GM08714 (cell line): ENCODE results near the gene INS.

Experiments used
- H3K4me3 ChIP-seq: fragments of 200-500 bp; sonication (Bioruptor generic); 2 replicates; pipeline ENCODE4 v1.5.1; 2014; ENCODE audit warnings: mild to moderate bottlenecking, low read length, inconsistent platforms
- ZNF274 ChIP-seq: IDR thresholded peaks from 2 replicates; pipeline ENCODE4 v1.6.1; 2012; ENCODE audit warnings: mild to moderate bottlenecking, low read depth, low read length

The INS gene

DNA sequence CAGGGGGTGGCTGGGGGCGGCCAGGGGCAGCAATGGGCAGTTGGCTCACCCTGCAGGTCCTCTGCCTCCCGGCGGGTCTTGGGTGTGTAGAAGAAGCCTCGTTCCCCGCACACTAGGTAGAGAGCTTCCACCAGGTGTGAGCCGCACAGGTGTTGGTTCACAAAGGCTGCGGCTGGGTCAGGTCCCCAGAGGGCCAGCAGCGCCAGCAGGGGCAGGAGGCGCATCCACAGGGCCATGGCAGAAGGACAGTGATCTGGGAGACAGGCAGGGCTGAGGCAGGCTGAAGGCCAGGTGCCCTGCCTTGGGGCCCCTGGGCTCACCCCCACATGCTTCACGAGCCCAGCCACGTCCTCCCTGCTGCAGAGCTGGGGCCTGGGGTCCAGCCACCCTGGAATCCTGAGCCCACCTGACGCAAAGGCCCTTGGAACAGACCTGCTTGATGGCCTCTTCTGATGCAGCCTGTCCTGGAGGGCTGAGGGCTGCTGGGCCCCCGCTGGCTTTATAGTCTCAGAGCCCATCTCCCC is at the start of gene INS:
Gene INS (minus strand): TSS at position 474 of the 524 bp plus-strand sequence. CDS start 238 bp downstream, at position 236.
- TF ChIP-seq ZNF274 = no peak
- H3K4me3 ChIP-seq = no peak within 1 kb of the TSS

DNA sequence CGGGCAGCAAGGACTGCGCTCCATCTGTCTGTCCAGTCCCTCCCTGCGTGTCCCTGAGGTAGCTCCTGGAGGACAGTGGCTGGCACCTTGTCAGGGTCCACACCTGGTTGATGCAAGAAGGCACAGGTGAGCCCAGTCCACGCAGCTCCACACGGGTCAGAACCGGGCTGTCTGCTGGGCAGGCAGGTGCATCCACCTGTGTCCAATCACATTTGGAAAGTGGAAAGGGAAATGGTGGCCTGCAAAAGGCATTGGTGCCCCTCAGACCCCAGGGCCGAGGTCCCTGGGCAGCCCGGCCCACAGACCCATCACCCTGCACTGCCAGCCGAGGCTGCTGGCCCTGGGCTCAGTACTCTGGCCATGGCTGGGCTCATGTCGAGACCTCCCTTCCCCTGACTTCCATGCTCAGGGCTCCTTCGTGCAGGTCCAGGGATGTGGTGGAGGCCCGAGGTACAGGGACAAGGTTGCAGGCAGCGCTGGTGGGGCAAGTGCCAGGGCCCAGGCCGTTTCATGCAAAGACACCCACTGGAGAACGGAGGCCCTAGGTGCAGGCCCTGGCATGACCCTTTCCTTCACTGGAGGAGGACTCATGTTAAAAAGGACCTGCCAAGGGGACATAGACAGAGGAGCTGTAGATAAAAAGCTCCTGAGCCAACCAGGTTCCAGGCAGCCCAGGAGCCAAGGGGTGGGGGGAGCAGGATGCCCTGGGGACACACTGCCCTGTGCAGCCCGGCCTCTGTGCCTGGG is 49.5 kb upstream of the INS start:
- no peak for TF ChIP-seq ZNF274
- no peak overlapping the region for H3K4me3 ChIP-seq

DNA sequence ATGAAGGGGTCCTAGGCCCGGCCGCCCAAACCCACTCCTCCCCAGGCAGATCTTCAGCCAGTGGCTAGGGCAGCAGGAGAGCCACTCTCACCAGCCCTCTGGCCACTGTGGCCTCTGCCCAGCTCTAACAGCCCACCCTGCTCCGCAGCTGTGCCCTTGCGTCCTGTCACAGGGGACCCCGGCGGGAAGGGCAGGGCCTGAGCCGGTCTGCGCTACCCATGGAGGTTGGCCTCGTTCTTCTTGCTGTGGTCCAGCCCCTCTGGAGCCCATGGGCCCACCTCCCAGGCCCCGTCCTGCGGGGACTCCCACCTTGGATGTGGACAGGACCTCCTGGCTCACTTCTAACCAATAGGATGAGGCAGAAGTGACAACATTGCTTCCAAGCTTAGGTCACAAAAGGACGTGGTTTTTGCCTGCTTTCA is 48.9 kb upstream of the INS start:
- TF ChIP-seq ZNF274 = no peak

DNA sequence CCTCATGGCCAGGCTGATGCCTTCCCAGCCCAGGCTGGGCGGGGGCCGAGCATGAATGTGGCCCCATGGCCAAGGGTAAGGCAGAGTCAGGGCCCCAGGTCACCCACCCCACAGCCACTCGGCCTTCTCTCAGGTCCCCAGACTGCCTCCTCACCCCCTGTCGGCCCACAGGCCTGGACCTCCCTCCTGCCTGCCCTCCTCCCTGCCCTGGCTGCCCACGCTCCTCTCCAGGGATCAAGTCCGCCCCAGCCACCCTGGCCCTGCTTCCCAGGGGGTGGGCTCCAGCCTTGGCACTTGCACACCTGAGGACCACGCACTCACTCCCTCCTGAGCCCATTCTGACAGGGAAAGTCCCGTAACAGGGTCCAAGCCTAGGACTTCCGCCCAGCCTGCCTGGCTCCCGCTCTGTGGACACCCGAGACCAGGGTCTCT is 48.4 kb upstream of the INS start:
- no peak overlapping the region for H3K4me3 ChIP-seq
- TF ChIP-seq ZNF274 = no peak

More for the DNA sequence above, 48.9 kb upstream of the INS start:
- H3K4me3 ChIP-seq = no peak overlapping the region

DNA sequence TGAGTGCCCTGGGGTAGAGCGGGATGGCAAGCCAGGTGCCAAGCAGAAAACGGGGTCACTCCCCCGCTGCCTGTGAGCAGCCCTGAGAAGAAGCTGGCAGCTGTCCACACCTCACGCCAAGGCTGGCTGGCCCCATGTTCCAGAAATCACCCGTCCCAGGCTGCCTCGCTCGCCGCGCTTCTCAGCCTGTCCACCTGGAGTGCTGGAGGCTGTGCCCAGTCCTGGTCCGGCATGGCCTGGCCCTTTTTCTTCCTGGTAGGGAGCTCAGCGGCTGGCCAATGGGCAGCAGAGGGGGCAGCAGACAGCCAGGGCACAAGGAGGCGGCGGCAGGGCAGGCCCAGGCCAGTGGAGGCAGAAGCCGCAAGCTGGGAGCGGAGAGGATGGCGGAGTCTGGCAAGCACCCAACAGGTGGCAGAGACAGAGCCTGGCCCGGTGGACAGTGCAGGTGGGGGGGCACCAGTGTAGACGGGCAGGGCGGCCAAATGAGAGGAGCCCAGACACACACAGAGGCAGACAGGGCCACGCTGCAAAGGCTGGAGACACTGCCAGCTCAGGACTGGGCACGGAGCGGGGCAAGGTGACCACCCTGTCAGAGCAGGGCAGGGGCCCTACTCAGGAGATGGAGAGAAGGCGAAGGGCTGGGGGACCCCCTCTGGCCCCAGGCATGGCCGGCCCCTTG is 47.8 kb upstream of the INS start:
- TF ChIP-seq ZNF274 = no peak
- H3K4me3 ChIP-seq = no peak overlapping the region

DNA sequence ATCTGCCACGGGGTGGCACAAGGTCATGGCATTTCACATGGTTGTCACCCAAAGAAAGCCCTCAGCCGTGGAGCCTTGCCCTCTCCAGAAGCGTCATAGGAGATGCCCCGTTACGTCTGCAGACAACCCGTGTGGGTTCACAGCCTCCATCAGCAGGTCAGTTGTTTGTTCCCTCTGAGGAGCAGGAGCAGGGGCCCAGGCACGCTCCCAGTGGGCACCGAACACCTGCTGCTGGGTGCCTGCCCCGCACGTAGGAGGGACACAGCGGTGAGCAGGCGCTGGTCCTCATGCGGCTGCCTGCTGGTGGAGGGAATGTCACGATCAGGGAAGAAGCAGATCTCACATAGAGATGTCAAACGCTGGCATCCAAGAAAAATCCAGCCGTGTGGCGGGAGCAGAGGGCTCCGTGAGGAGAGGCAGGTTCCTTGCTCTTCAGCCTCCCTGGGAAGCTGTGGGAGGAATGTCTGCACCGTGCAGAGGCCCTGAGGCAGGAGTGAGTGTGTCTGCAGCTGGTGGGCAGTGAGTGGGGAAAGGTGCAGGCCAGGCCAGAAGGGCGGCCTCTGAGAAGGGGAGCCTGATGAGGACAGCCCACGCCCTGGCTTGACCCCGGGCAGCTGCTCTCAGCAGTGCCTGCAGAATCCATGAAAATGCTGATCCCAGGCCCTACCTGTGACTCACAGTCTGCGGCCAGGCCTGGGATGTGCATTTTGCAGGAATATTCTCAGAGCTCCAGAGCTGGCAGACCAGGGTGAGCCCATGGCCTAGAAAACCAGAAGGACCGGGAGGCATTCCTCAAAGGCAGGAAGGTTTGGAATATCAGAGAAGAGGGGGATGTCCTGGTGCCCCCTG is 47.0 kb upstream of the INS start:
- H3K4me3 ChIP-seq = no peak overlapping the region
- no peak for TF ChIP-seq ZNF274

DNA sequence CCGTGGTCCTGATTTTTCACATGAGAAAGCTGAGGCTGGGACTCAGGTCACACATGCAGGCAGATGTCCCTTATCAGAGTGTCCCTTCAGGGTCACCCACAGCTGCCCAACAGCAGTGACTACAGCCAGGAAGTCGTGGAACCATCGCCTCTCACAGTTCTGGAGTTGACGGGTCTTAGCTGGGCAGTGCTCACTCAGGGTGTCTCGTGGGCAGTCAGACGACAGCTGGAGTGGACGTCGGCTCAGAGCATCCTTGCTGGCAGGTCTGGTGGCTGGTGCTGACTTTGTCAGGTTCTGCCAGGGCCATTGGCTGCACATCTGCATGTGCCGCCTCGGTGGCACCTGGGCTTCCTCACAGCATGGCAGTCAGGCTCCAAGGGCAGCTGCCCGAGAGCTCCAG is 46.2 kb upstream of the INS start:
- TF ChIP-seq ZNF274 = no peak
- H3K4me3 ChIP-seq = no peak overlapping the region

DNA sequence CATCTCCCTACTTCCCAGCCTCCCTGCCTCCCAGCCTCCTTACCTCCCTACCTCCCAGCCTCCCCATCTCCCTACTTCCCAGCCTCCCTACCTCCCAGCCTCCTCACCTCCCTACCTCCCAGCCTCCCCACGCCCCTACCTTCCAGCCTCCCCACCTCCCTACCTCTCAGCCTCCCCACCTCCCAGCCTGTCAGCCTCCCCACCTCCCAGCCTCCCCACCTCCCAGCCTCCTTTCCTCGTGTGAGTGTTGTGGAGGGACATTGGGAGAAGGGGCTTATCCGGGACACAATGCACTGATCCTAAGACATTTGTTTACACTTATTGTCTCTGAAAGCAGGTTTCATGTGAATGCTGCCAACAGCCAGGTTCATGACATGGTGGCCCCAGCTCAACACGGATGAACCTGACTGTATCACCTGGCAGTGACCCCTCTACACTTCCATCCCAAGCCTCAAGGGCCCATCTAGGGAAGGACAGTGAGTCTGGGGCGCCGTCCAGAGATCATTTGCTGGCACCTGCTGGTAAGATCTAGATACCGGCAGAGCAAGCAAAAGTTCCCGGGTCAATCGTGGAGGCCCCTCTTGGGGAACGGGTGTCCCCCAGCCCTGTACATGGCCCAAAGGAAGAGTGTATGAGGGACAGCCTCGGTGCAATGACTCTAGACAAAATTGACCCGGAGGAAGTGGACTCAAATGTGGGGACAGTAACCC is 45.1 kb upstream of the INS start:
- no peak for TF ChIP-seq ZNF274
- no peak overlapping the region for H3K4me3 ChIP-seq

DNA sequence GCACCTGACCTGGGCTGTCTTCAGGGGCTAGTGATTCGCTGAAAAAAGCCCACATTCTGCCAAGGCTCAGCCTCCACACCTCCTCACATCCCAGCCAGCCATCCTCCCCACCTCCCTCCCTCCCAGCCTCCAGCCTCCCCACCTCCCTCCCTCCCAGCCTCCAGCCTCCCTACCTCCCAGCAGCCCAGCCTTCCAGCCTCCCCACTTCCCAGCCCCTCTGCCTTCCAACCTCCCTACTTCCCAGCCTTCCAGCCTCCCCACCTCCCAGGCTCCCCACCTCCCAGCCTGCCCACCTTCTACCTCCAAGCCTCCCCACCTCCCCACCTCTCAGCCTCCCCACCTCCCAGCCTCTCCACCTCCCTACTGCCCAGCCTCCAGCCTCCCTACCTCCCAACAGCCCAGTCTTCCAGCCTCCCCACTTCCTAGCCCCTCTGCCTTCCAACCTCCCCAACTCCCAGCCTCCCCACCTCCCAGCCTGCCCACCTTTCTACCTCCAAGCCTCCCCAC is 44.3 kb upstream of the INS start:
- no peak overlapping the region for H3K4me3 ChIP-seq
- TF ChIP-seq ZNF274 = no peak

DNA sequence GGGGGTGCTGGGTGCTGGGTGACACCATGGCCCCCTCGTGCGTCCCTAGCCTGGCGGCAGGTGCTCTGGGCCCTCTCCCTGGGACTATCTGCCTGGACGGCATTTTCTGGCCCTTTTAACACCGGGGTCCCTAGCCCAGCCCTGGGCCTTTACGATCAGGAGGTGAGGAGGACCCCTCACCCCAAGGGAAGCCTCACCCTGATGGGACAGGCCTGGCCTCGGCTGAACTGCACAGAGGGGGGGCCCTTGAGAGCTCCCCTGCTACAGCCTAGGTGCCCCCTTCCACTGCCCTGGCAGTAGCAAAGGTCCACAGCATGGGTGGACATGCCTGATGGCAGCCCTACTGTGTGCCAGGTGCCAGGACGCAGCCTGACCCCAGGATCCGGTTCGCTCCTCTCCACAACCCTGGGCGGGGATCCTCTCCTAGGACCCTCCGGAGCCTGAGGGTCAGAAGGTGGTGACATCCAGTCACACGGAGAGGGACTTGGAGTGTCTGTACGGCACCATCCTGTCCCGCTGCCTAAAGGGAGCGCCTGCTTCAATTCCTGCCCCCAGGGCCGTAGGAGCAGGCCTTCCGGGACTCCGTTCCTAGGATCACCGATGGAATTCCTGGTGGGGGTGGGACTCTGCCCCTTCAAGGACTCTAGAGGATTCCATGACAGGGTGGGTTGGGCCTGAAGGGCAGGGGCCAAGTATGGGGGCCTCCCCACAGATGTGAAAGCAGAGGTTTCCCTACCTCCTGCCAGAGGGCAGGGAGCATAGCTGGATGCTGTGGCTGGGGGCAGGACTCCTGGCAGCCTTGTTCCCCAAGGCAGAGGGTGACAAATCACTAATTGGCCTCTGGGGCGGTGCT is 43.6 kb upstream of the INS start:
- no peak overlapping the region for H3K4me3 ChIP-seq
- TF ChIP-seq ZNF274 = no peak

DNA sequence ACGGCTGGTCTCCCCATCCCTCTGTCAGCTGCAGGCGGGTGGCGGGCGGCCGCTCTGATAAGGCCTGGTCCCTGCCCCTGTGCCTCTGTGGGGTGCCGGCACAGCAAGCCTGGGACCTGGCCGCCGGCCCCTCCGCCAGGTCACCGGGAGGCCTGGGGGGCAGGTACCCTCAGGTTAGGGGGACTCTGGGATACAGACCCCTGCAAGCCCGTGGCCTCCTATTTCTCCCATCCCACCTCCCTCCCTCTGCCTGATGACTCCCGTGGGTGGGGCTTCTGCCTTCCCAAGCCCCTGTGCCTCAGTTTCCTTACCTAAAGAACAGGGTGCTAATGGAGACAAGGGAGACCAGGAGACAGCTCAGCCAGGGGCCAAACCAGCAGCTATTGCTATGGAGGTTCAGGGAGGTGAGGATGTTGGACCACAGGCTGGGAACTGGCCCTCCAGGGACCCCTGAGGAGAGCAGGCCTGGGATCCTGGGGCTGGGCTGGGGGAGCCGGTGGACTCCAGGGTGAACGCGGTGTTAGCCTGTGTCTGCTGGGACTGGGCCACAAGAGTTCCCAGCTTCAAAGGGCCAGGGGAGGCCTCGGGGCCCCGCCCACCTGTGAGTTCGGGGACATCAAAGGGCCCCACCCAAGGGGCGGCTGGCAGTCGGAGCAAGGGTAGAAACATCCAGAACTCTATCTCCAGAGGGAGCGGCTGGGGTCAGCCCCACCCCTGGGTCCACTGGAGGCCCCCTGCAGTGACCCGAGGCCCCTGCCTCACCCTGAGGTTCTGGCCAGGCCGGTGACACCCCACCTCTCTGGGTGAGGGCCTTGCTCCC is 42.6 kb upstream of the INS start:
- H3K4me3 ChIP-seq = no peak overlapping the region
- TF ChIP-seq ZNF274 = no peak

DNA sequence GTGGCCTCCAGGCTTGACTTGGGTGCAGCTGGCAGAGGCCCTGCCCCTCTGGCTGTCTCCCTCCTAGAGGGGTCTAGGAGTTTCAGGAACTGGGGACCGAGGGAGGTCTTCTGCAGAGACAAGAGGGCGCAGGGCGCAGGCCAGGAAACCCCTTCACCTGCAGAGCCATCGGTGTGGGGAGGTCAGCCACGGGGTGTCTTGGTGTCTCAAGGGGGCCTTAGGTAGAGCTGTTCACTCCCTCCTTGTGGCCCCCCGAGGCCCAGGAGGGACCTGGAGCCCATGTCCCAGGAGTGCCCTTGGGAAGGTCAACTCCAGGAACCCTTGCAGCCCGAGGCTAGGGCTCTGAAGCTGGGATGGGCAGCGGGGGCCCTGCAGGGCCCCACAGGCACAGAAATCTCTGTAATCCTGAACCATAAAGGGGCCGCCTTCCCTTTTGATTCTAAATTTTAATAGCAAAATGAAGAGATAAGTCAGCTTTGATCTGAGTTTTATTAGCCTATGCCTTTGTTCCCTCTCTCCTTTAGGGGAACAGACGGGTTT is 42.0 kb upstream of the INS start:
- TF ChIP-seq ZNF274 = no peak
- no peak overlapping the region for H3K4me3 ChIP-seq
